GM21576 (cell line): ENCODE measurements around the gene NDUFS3.
"Not testable (repeated sequence)": the region's sequence is repeated elsewhere in the genome, so short reads cannot be mapped to it uniquely, and the experiment has no call there.

Experiments
- ATAC-seq: cut with Tn5 transposase; IDR thresholded peaks from one replicate; pipeline ENCODE4 v1.9.1; 2021; ENCODE audit warnings: mild to moderate bottlenecking, moderate library complexity; ENCODE audit not compliant: unreplicated experiment

The NDUFS3 gene

DNA sequence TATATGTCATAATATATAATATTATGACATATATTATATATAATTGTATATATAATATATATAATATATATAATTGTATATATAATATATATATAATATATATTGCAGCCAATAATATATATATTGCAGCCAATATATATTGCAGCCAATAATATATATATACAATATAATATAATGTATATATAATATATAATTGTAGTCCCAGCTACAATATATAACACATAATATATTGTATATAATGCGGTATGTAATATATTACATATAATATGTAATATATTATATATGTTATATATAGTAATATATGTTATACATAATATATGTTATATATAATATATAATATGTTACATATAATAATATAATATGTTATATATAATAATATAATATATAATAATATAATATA is 20.2 kb upstream of the NDUFS3 start:
- no peak for ATAC-seq

DNA sequence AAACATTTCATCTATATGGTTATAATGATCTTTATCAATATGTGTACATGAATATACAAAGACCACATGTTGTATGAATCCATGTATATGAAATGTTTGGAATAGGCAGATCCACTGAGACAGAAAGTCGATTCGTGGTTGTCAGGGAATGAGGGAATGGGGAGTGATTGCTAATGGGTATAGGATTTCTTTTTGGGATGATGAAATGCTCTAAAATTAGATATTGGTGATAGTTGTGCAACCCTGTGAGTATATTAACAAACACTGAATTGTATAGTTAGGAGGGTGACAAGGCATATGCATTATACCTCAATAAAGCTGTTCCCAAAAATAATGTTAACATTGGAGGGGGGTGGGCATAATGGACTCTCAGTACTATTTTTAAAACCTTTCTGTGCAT is 18.4 kb upstream of the NDUFS3 start:
- ATAC-seq: no peak

DNA sequence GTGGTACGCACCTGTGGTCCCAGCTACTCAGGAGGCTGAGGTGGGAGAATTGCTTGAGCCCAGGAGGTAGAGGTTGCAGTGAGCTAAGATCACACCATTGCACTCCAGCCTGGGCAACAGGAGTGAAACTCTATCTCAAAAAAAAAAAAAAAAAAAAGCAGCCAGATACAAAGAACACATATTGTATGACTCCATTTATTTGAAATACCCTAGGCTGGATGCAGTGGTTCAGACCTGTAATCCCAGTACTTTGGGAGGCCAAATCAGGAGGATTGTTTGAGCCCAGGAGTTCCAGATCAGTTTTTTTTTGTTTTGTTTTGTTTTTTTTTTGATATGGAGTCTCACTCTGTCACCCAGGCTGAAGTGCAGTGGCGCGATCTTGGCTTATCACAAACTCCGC is 16.5 kb upstream of the NDUFS3 start:
- ATAC-seq: not testable (repeated sequence)

DNA sequence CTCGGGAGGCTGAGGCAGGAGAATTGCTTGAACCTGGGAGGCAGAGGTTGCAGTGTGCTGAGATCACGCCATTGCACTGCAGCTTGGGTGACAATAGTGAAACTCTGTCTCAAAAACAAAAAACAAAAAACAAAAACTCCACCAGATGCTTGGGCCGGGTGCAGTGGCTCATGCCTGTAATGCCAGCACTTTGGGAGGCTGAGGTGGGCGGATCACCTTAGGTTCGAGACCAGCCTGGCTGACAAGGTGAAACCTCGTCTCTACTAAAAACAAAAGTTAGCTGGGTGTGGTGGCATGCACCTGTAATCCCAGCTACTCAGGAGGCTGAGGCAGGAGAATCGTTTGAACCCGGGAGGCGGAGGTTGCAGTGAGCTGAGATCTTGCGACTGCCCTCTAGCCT is 14.5 kb upstream of the NDUFS3 start:
- not testable (repeated sequence) for ATAC-seq

DNA sequence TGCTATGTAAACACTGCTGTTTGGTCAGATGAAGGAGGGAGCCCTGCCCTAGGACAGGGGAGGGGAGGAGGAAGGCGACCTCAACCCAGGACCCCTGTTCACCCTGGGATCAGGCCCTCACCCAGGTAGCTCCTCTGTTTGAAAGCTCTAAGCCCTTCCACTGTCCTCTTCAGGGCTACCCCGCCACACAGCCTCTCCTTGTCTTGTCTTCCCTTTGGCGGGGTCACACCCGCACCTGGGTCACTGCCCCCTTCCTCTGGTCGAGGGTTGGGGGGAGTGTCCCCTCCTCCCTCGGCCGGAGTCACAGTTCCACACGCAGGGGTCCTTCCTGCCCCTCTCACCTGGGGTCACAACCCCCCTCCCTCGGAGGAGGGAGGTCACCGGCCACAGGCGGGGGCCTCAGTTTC is 13.9 kb upstream of the NDUFS3 start:
- peak; percentile 22 for ATAC-seq

DNA sequence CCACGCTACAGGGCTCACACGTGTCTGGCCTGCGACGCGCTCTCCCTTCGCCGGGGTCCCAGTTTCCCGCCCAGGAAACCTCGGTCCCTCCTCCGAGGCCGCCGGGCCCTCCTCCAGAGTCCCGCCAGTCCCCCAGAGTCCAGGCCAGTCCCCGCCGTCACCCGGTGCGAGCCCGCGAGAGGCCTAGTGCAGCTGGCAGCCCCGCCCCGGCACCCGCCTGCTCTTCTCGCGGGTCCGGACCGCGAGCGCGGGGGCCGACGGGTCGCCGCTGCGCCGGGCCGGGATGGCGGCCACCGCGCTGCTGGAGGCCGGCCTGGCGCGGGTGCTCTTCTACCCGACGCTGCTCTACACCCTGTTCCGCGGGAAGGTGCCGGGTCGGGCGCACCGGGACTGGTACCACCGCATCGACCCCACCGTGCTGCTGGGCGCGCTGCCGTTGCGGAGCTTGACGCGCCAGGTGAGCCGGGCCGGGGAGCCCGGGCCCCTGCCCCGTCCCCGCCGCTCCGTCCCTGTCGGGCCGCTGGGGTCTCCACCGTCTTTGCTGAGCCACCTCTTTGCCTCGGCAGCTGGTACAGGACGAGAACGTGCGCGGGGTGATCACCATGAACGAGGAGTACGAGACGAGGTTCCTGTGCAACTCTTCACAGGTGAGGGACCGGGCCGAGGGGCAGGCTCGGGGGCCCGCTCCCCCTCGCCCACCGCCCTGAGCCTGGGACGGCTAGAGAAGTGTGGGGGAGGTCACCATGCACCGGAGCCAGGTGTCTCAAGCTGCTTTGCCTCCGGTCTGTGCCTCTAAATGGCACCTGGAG is 13.3 kb upstream of the NDUFS3 start, which contains the start of gene PTPMT1:
PTPMT1 (plus strand) TSS at position 260 of the 809 bp plus-strand sequence; CDS start at position 284, 24 bp downstream.
- peak; percentile 82 for ATAC-seq

DNA sequence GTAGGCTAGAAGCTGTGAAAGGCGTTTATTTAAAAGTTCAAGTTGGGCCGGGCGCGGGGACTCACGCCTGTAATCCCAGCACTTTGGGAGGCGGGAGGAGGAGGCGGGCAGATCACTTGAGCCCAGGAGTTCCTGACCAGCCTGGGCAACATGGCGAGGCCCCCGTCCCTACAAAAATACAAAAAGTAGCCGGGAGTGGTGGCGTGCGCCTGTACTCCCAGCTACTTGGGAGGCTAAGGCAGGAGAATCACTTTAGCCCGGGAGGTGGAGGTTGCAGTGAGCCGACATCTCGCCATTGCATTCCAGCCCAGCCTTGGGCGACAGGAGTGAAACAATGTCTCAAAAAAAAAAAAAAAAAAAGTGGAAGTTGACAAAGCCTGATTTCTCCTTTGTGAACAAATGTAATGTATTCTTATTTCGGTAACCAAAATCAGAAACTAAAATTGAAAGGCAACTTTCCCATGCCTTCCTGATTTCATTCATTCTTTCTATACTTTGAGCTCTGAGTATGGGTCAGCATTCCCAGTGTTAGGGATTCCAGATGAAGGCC is 12.7 kb upstream of the NDUFS3 start:
- ATAC-seq: no peak

DNA sequence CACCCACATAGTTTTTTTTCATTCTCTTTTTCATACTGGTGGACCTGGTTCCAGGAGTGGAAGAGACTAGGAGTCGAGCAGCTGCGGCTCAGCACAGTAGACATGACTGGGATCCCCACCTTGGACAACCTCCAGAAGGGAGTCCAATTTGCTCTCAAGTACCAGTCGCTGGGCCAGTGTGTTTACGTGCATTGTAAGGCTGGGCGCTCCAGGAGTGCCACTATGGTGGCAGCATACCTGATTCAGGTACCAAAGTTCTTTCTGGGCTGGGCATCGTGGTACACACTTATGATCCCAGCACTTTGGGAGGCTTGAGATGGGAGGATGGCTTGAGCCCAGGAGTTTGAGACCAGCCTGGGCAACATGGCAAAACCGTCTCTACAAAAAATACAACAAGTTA is 9.2 kb upstream of the NDUFS3 start:
- ATAC-seq: no peak

DNA sequence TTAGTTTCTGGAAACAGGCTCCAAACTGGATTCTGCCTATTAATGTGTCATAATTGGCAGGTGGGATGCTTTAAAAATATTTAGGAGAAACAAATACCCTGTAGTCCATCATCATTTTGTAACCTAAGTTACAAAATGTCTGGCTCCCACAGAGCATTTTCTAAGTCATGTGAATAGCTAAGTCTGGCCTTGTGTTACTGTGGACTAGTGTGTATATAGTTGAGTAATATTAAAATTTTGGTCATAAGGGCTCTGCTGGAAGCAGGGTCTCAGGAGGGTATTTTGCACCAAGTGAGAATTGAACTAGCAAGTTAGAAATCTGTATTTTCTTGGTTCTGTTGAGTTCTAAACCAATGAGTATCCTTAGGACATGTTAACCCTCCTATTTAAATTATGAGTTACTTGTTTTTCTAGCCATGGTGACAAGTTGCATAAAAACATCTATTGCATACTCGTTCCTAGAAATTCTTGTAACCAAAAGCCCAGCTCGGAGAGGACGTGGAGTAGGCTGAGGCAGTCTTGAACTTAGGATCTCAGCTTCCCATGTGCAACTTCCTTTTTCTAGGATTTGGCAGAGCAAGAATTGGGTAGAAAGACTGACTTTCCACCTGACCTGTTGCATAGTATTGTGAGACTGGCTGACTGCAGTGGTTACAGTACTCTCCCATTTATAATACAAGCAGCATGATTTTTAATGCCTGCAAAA is 8.1 kb upstream of the NDUFS3 start:
- ATAC-seq: no peak

DNA sequence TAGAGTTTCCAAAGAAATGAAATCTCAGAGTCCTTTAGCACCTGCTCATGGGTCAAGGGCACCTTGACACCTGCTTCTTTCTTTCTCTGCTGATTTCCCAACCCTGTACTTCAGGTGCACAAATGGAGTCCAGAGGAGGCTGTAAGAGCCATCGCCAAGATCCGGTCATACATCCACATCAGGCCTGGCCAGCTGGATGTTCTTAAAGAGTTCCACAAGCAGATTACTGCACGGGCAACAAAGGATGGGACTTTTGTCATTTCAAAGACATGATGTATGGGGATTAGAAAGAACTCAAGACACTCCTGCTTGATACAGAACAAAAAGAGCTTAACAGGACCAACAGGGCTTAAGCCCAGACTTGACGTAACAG is 7.5 kb upstream of the NDUFS3 start:
- ATAC-seq: no peak

DNA sequence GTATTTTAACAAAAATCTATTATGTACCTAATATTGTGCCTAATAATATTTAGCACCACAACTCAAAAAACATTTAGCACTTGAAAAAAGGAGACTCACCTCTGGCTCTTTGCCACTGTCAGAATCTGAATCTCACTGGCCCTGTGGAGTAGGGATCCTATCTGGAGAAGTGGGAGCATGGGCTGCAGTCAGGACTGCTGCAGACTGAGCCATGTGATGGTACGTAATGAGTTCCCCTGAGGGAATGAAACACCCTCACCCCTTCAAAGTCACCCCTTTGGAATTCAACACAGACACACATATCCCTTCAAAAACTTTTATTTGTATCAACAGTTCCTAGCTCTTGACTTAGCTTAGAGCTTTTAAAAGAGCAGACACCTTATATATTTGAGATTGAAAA is 7.0 kb upstream of the NDUFS3 start:
- no peak for ATAC-seq

DNA sequence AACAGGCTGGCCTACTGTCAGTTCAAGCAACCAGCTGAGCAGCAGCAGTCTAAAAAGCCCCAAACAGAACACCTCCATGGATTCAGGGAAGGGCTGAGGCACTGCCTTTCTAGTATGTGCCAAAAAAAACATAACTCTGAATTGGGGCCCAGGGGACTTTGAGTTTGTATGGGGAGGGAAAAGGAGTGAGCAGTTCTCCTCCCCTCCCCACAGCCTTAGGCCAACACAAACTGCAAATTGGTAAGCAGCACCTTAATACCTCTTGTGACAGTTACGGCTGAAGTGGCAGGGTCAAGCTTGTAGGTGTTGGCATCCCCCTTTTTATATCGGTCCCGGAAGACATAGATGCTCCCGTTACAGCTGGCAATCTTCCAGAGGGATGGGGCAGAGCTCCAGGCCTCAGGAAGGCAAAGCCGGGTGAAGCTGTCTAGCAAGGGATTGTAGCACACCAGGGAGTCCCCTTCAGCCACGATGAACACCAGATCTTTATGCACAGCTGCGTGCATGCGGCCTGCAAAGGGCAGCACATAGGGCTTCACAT is 6.1 kb upstream of the NDUFS3 start:
- ATAC-seq: no peak

DNA sequence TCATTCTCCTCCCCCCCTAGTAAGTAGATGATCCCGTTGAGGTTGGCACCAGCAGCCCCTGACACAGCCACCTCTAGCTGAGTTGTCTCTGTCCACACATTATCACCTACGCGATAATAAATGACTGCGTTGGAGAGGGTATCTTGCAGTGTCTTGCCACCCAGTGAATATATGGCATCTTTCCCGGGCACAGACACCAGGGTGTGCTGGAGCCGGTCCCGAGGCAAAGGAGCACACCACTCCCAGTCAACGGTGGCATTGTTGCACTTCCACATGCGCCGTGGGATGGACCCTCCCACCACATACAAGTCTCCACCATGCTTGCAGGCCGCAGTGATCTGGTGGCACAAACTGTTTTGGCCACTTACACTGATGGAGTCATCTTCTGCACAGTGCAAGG is 5.6 kb upstream of the NDUFS3 start:
- ATAC-seq: no peak

DNA sequence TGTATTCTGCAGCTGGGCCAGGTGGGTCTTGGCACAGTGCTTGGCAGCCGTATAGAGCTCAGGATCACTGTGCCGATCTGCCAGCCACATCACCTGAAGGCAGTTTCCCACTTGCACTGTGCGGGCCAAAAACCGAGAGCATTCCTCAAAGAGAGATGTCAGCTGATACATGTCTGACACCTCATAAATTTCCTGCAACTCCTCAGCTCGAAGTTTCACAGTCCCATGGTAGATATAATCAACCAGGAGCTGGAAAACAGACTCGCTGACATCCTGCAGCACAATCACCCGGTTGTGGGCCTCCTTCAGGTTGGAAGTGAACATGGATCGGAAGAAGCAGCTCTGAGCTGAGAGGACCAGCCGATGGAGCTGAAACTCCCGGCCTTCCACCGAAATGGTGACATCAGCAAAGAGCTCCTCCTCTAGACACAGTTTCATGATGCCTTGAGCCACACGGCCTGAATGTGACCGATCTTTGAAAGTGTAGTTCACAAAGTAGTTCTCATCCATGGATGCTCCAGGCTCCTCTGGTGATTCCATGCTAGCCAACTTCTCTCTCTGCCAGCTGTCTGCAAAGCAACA is 1.3 kb upstream of the NDUFS3 start:
- ATAC-seq: no peak

DNA sequence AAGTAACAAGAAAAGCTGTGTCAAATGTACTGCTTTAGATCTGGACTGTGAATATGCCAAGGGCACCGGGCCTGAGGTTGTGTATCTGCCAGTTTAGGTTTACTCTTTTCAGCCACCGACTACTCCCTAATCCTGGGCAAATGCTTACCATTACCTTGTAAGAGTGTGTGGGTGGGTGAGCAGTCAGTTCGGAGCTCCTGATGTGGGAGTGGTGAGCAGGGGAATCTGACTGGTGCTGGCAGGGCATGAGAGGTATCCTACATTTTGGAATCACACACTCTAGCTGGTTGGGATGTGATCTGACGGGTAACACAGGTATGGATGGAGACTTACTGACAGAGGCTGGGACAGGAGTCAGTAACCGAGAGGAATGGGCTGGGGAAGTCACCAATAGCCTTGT is 5.0 kb downstream of the NDUFS3 start:
- no peak for ATAC-seq

DNA sequence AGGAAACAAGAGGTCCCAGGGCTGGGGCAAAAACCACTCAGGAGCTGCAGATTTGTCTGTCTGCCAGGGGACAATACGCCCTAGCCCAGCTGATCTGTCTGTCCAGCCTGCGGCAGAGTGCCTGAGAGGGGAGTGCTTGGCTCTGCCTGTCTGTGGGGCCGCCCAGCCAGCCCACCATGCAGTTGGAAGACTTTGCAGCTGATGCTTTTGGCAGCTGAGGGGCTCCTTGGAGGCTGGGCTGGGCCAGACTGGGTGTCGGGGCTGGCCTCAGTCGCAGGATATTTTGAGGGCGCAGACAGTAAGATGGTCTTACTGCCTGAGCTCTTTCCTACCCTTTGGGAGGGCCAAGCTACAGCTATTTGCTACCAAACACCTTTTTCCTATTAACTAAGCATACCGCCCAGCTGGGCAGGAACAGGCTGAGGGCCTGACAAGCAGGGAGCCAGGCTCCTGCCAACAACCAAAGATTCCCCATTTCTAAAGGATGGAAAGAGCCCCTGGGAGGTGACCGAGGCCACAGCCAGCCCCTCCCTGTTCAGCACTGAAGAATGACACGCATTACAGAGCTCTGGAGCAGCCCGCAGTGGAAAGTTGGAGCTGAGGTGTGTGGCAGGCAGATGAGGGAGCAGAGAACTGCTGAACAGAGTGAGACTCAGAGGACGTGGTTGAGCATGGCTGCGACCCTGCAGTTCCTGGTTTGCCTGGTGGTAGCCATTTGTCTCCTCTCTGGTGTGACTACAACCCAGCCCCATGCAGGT is 7.4 kb downstream of the NDUFS3 start, which contains the start of gene FAM180B:
FAM180B (plus strand) TSS at position 581 of the 758 bp plus-strand sequence; CDS start at position 672, 91 bp downstream.
- no peak for ATAC-seq

DNA sequence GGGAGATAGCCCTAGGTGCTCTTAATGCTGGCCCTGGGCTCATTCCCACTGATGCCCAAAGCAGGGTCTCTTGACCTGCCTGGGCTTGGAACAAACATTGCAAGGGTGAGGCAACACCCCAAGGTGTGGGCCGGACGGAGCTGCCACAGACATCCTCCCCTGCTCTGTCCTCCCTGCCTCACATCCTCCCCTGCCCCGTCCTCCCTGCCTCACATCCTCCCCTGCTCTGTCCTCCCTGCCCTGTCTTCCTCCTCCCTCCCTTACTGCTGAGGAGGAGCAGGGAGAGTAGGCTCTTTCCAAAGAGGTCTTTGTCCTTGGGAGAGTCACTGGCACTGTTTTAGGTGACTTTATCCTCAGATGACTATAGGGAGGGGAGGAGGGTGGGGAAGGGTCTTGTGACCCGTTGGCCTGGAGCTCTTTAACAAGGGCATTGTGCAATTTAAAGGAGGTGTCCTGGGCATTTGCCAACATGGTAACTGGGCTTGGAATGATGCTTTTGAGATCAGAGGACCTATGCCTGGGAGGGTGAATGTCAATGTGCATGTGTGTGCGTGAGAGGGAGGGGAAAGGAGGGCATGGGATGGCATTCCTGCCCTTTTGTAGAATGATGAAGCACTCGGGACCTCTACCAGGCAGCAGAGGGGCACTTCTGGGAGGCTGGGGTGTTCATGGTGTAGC is 8.3 kb downstream of the NDUFS3 start:
- ATAC-seq: no peak

DNA sequence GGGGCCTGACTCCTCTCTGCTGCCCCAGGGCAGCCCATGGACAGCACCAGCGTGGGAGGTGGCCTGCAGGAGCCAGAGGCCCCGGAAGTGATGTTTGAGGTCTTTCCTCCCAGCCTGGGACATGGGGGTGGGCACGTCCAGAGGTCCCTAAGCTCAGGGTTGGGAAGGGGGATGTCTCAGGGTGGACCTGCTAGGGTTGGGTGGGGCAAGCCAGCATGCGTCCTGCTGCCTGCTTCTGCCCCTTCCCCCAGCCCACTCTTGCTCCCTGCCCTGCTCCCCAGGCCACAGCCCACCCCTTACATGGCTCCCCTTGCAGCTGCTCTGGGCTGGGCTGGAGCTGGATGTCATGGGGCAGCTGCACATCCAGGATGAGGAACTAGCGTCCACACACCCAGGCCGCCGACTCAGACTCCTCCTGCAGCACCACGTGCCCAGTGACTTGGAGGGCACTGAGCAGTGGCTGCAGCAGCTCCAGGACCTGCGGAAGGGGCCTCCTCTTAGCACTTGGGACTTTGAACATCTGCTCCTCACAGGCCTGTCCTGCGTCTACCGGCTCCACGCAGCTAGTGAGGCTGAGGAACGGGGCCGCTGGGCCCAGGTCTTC is 9.0 kb downstream of the NDUFS3 start:
- no peak for ATAC-seq

DNA sequence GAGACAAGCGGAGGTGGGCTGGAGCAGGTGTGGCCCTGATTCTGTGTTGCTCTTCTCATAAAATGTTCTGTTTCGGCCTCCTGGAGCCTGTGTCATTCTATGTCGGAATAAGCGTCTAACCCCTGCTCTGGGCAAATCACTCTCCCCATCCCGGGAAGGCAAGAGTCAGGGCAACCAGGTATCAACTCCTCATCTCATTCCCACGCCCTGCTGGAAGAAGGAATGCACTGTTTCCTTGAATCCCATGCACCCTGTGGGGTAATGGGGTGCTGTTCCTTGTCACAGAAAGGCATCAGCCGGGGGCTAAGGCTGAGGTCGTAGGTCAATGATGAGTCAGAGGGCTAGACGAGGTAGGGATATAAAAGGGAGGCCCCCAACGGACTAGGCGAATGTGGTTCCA is 10.2 kb downstream of the NDUFS3 start:
- no peak for ATAC-seq

DNA sequence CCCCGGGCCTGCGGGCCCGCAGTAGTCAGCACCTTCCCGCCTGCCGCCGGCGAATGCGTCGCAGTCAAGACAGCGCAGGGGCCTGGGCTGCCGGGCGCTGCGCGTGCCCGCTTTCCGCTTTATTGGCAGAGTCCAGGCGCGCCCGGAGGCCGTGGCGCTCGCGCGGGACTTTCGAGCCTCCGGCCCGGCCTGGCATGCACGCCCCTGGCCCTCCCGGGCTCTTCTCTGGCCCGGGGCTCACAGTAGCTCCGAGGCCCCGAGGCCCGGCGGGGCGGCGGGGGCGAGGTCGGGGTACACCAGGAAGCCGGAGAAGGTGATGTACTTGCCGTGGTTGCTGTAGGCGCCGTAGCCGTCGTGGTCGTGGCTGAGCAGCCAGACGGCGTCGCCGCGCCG is 10.7 kb downstream of the NDUFS3 start:
- no peak for ATAC-seq
